Measurements from ENCODE around the gene RAD23A.

GRCh38 chr19:12953799-12954611, 8.3 kb downstream of the RAD23A start:
- no peak for TF ChIP-seq CTCF (IDR thresholded peaks at IDR 0.05)
- TF ChIP-seq POLR2A (IDR thresholded peaks at IDR 0.05), result no peak
- no peak for TF ChIP-seq POLR2AphosphoS5 (IDR thresholded peaks at IDR 0.05)
- no peak for TF ChIP-seq EP300 (IDR thresholded peaks at IDR 0.05)
